ENCODE measurements around the gene RBM47. TPM values are rescaled to one million over a fixed set of nuclear protein-coding genes. Genes with fewer than 3 reads are reported as not detected.

Gene RBM47
- total and polyA plus RNA-seq, 2 of the 4 experiments (the other 2 are of a cell fraction) = 0.44 to 1.1 TPM

GRCh38 chr4:40530961-40531635 lies 98.6 kb downstream of the RBM47 start:
- Histone ChIP-seq H3K4me1 (ENCODE audit: control insufficient read depth, insufficient read depth, low read length) (peaks cover 4% of the 10 kb centered on the region; the same call in 1 of the 2 replicates), H4K5ac (ENCODE audit: low read depth, low read length) (no peak overlapping the region), H3K27me3 (ENCODE audit: control insufficient read depth, insufficient read depth, low read length) (no peaks in the 10 kb centered on the region), H2AK5ac (ENCODE audit: low read depth, low read length) (no peak overlapping the region), H2AK9ac (replicated peaks; ENCODE audit: low read depth, low read length, poor library complexity) (no peak overlapping the region), H3K9me1 (ENCODE audit: insufficient read depth, low read length) (peaks cover 5% of the 10 kb centered on the region), H2BK5ac (ENCODE audit: low read depth, low read length, poor library complexity, severe bottlenecking) (no peak overlapping the region), H2BK15ac (ENCODE audit: low read depth, low read length) (no peak overlapping the region), H2AFZ (replicated peaks; ENCODE audit: low read length, poor library complexity) (no peak overlapping the region), H3K27ac (ENCODE audit: insufficient read depth, low read length) (no peak overlapping the region), H3K79me1 (ENCODE audit: low read depth in 1 of 2, low read length in 2 of 2) (no peaks in the 10 kb centered on the region), H4K20me1 (ENCODE audit: insufficient read depth, low read length) (no peaks in the 10 kb centered on the region), H3K56ac (ENCODE audit: extremely low read depth, insufficient read depth, low read length) (no peak overlapping the region), H3K4ac (ENCODE audit: low read depth, low read length) (no peak overlapping the region), H4K8ac (ENCODE audit: low read depth in 2 of 2, low read length in 2 of 2) (no peak overlapping the region), H4K91ac (ENCODE audit: insufficient read depth, low read depth, low read length) (no peak overlapping the region), H2BK120ac (ENCODE audit: low read depth, low read length) (no peak overlapping the region), H3K4me3 (ENCODE audit: insufficient read depth, low read depth, low read length) (no peak overlapping the region), H2BK20ac (ENCODE audit: low read depth, low read length) (no peak overlapping the region), H3K14ac (replicated peaks; ENCODE audit: low read depth, low read length) (no peak overlapping the region), H3K36me3 (ENCODE audit: control insufficient read depth, insufficient read depth, low read length) (no peaks in the 10 kb centered on the region), H3K9me3 (ENCODE audit: control insufficient read depth, insufficient read depth, low read length) (no peaks in the 10 kb centered on the region), H3K9ac (ENCODE audit: low read depth, low read length) (no peak overlapping the region), H3K23ac (ENCODE audit: low read depth, low read length) (no peak overlapping the region), H3K18ac (ENCODE audit: low read depth, low read length) (no peak overlapping the region), H3K4me2 (ENCODE audit: low read depth, low read length) (no peak overlapping the region)
- intact Hi-C loops (cut with micrococcal nuclease) (loop anchor here (2.0 kb wide), 1 partner anchor 16 kb away; no protein-coding TSS in a partner anchor), in situ Hi-C loops (cut with MboI; ENCODE audit: low sequenced_read_pairs) (no loop called here), dilution Hi-C loops (cut with HindIII; ENCODE audit: low sequenced_read_pairs, unreplicated experiment) (no loop called here)
- CTCF ChIA-PET = no interaction called here
- WGBS, 2 experiments (ENCODE audit: extremely low coverage in 2 of 2, insufficient read length in 1 of 2) = 93% methylated on average over 3 of the region's 10 CpGs; no CpG with 5 or more reads in 1 of the 2 experiments
- no peak for TF ChIP-seq ELK1 (IDR thresholded peaks at IDR 0.05; ENCODE audit: borderline replicate concordance, low read depth, low read length)
- no peak for TF ChIP-seq CHD1 (IDR thresholded peaks at IDR 0.05; ENCODE audit: low read depth, low read length)
- TF ChIP-seq POLR2A (IDR thresholded peaks at IDR 0.05; ENCODE audit: low read depth, low read length) = no peak
- no peak for TF ChIP-seq MXI1 (IDR thresholded peaks at IDR 0.05; ENCODE audit: borderline replicate concordance, low read depth, low read length)
- TF ChIP-seq CTCF (conservative IDR thresholded peaks at IDR 0.05; ENCODE audit: low read depth, low read length) = no peak
- TF ChIP-seq RAD21 (IDR thresholded peaks at IDR 0.05; ENCODE audit: low read length) = no peak
- no peak for TF ChIP-seq NFE2L2 (IDR thresholded peaks at IDR 0.05; ENCODE audit: low read depth, low read length)
- TF ChIP-seq BHLHE40 (IDR thresholded peaks at IDR 0.05; ENCODE audit: low read depth, low read length) = no peak
- no peak for TF ChIP-seq RCOR1 (IDR thresholded peaks at IDR 0.05; ENCODE audit: insufficient replicate concordance, low read length)
- TF ChIP-seq USF2 (IDR thresholded peaks at IDR 0.05; ENCODE audit: low read depth, low read length) = no peak
- TF ChIP-seq RFX5 (IDR thresholded peaks at IDR 0.05; ENCODE audit: low read depth, low read length) = no peak
- no peak for TF ChIP-seq MAFK (IDR thresholded peaks at IDR 0.05; ENCODE audit: low read depth, low read length)
- no peak for TF ChIP-seq SMC3 (IDR thresholded peaks at IDR 0.05; ENCODE audit: low read depth, low read length)
- no peak for TF ChIP-seq FOS (IDR thresholded peaks at IDR 0.05; ENCODE audit: low read depth, low read length)
- POLR2A ChIA-PET (ENCODE audit: unreplicated experiment) = no interaction called here
- DNase-seq = no peak
- BruUV-seq (replicated peaks) = no TSS peak
- no peak for ATAC-seq (ENCODE audit: low read depth)
